ENCODE measurements around the gene GPC6. TPM values are rescaled to one million over a fixed set of nuclear protein-coding genes. Genes with fewer than 3 reads are reported as not detected.

GPC6 gene
- total RNA-seq, 1 experiment from 2014 or later = 0.22 TPM

- DNase-seq (ENCODE audit: low read depth, low spot score) (no peak), ATAC-seq (no peak)
- Histone ChIP-seq H3K27ac (ENCODE audit: low read depth, low read length) (no peak overlapping the region), H3K79me2 (ENCODE audit: insufficient read depth, low read length) (no peaks in the 10 kb centered on the region), H4K20me1 (ENCODE audit: insufficient read depth) (no peaks in the 10 kb centered on the region), H3K9me3 (ENCODE audit: control insufficient read depth in 1 of 2, insufficient read depth in 1 of 2, low read depth in 1 of 2, low read length in 2 of 2) (no peaks in the 10 kb centered on the region; a peak in 1 of 4 replicates), H3K9me2 (ENCODE audit: insufficient read depth) (no peaks in the 10 kb centered on the region), H2AFZ (ENCODE audit: low read depth, low read length, poor library complexity, severe bottlenecking) (no peak overlapping the region), H3K4me3 (replicated peaks in 1 of 2; ENCODE audit: low read depth in 1 of 2, low read length in 2 of 2) (no peak overlapping the region), H3K9ac (ENCODE audit: low read length) (no peak overlapping the region), H3K4me1 (ENCODE audit: control insufficient read depth in 1 of 2, insufficient read depth in 2 of 2, low read length in 2 of 2) (no peaks in the 10 kb centered on the region), H3K4me2 (ENCODE audit: low read length) (no peak overlapping the region), H3K27me3 (ENCODE audit: insufficient read depth, low read length) (no peaks in the 10 kb centered on the region), H3K36me3 (ENCODE audit: control insufficient read depth in 1 of 2, insufficient read depth in 2 of 2, low read length in 2 of 2) (no peaks in the 10 kb centered on the region)
- CTCF ChIA-PET = no interaction called here
- no TSS peak for BruUV-seq (replicated peaks)
- intact Hi-C loops (cut with micrococcal nuclease) = no loop called here
- POLR2A ChIA-PET = no interaction called here
- RAD21 ChIA-PET (ENCODE audit: low non-redundant PET in 1 of 2, low total read pairs in 2 of 2, uncharacterized antibody in 2 of 2, unreplicated experiment in 2 of 2) = no interaction called here
- no peak for TF ChIP-seq SP1 (IDR thresholded peaks at IDR 0.05; ENCODE audit: low read depth)
Measured at GRCh38 chr13:94267581-94268366, 1041.2 kb downstream of the GPC6 start.

DNA sequence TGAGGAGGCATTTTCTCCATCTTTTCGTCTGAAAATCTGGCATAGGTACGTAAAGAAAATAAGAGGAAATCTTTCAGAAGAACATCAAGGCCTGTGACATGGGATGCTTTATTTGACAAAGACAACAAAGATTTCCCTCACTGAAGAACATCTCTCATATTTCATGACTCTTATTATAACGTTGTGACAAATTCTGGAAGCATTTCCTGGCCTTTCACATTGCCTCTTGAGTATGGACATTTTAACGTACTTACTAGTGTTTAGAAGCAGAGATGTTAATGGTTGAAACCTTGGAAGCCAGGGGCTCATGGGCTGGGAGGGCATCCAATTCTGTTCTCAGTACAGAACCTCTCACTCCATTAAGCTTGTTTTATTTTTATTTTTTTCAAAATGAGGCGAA lies 1042.1 kb downstream of the GPC6 start:
- intact Hi-C loops (cut with micrococcal nuclease) = no loop called here
- no peak overlapping the region for H3K4me3 ChIP-seq (replicated peaks in 1 of 2; ENCODE audit: low read depth in 1 of 2, low read length in 2 of 2)
- H4K20me1 ChIP-seq (ENCODE audit: insufficient read depth) = no peaks in the 10 kb centered on the region
- no peaks in the 10 kb centered on the region for H3K27me3 ChIP-seq (ENCODE audit: insufficient read depth, low read length)
- no peak overlapping the region for H3K4me2 ChIP-seq (ENCODE audit: low read length)
- no peaks in the 10 kb centered on the region for H3K9me2 ChIP-seq (ENCODE audit: insufficient read depth)
- H3K27ac ChIP-seq (ENCODE audit: low read depth, low read length) = no peak overlapping the region
- no peaks in the 10 kb centered on the region for H3K4me1 ChIP-seq (ENCODE audit: control insufficient read depth in 1 of 2, insufficient read depth in 2 of 2, low read length in 2 of 2)
- H3K36me3 ChIP-seq (ENCODE audit: control insufficient read depth in 1 of 2, insufficient read depth in 2 of 2, low read length in 2 of 2) = no peaks in the 10 kb centered on the region
- H3K9ac ChIP-seq (ENCODE audit: low read length) = no peak overlapping the region
- ChIA-PET POLR2A (no interaction called here), CTCF (no interaction called here), RAD21 (ENCODE audit: low non-redundant PET in 1 of 2, low total read pairs in 2 of 2, uncharacterized antibody in 2 of 2, unreplicated experiment in 2 of 2) (no interaction called here)
- no peaks in the 10 kb centered on the region for H3K79me2 ChIP-seq (ENCODE audit: insufficient read depth, low read length)
- H3K9me3 ChIP-seq (ENCODE audit: control insufficient read depth in 1 of 2, insufficient read depth in 1 of 2, low read depth in 1 of 2, low read length in 2 of 2) = no peaks in the 10 kb centered on the region; a peak in 1 of 4 replicates
- no peak for TF ChIP-seq ZNF274 (IDR thresholded peaks at IDR 0.05; ENCODE audit: low read depth, low read length)
- TF ChIP-seq, protein P1, sequence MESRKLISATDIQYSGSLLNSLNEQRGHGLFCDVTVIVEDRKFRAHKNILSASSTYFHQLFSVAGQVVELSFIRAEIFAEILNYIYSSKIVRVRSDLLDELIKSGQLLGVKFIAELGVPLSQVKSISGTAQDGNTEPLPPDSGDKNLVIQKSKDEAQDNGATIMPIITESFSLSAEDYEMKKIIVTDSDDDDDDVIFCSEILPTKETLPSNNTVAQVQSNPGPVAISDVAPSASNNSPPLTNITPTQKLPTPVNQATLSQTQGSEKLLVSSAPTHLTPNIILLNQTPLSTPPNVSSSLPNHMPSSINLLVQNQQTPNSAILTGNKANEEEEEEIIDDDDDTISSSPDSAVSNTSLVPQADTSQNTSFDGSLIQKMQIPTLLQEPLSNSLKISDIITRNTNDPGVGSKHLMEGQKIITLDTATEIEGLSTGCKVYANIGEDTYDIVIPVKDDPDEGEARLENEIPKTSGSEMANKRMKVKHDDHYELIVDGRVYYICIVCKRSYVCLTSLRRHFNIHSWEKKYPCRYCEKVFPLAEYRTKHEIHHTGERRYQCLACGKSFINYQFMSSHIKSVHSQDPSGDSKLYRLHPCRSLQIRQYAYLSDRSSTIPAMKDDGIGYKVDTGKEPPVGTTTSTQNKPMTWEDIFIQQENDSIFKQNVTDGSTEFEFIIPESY (IDR thresholded peaks at IDR 0.05; ENCODE audit: extremely low read depth, insufficient replicate concordance, low read length) = no peak
- no peak for TF ChIP-seq ELF1 (IDR thresholded peaks at IDR 0.05; ENCODE audit: borderline replicate concordance, low read depth)
- no peak for TF ChIP-seq SIN3A (IDR thresholded peaks at IDR 0.05; ENCODE audit: low read depth)
- BruUV-seq (replicated peaks) = no TSS peak
- DNase-seq (ENCODE audit: low read depth, low spot score) (no peak), ATAC-seq (no peak)
- no peak overlapping the region for H2AFZ ChIP-seq (ENCODE audit: low read depth, low read length, poor library complexity, severe bottlenecking)
